SJCRH30 (cell line): ENCODE results near the gene C1orf159. TPM values are rescaled to one million over a fixed set of nuclear protein-coding genes. Genes with fewer than 3 reads are reported as not detected.

Experiments used
- DNase-seq, 2 experiments: peaks; one replicate each; pipeline ENCODE4 v3.0.0-alpha.2; 2015 to 2020
- H3K27ac ChIP-seq: fragments of 250-450 bp; sonication (Bioruptor Pico); 2 replicates; pipeline ENCODE4 v1.5.1; 2020; ENCODE audit warnings: mild to moderate bottlenecking, moderate library complexity
- H3K27me3 ChIP-seq: fragments of 250-450 bp; sonication (Bioruptor Pico); 2 replicates; pipeline ENCODE4 v1.5.1; 2020; ENCODE audit warnings: mild to moderate bottlenecking, moderate library complexity
- H3K36me3 ChIP-seq: fragments of 250-450 bp; sonication (Bioruptor Pico); 2 replicates; pipeline ENCODE4 v1.5.1; 2020; ENCODE audit warnings: mild to moderate bottlenecking, moderate library complexity
- H3K4me1 ChIP-seq: fragments of 250-450 bp; sonication (Bioruptor Pico); 2 replicates; pipeline ENCODE4 v1.5.1; 2020; ENCODE audit warnings: mild to moderate bottlenecking, moderate library complexity
- H3K4me3 ChIP-seq: fragments of 250-450 bp; sonication (Bioruptor Pico); 2 replicates; pipeline ENCODE4 v1.5.1; 2020; ENCODE audit warnings: mild to moderate bottlenecking, moderate library complexity
- H3K9me3 ChIP-seq: fragments of 250-450 bp; sonication (Bioruptor Pico); replicated peaks from 2 replicates; pipeline ENCODE4 v1.5.1; 2020; ENCODE audit warnings: mild to moderate bottlenecking, moderate library complexity
- total RNA-seq: library from RNA; depleted of rRNA; stranded (reverse); fragments of >200 nt; shearing (Covaris generic); gene quantifications from 2 replicates; pipeline ENCODE4 v1.2.3, GENCODE V29; 2014

C1orf159 gene
- total RNA-seq, 1 experiment from 2014 or later, result 20.8 TPM

- no peaks in the 10 kb centered on the region for H3K4me1 ChIP-seq
- no peaks in the 10 kb centered on the region for H3K9me3 ChIP-seq
Measured at GRCh38 chr1:1130206-1131120, 14.6 kb upstream of the C1orf159 start.

GRCh38 chr1:1129381-1129821 is 13.5 kb upstream of the C1orf159 start:
- no peak for DNase-seq
- Histone ChIP-seq H3K27ac (no peak overlapping the region), H3K4me3 (no peak overlapping the region), H3K36me3 (no peaks in the 10 kb centered on the region), H3K27me3 (peaks cover 30% of the 10 kb centered on the region), H3K9me3 (no peaks in the 10 kb centered on the region), H3K4me1 (no peaks in the 10 kb centered on the region)

More at GRCh38 chr1:1130206-1131120, 14.6 kb upstream of the C1orf159 start:
- no peak for DNase-seq
- Histone ChIP-seq H3K36me3 (no peaks in the 10 kb centered on the region), H3K4me3 (no peak overlapping the region), H3K27me3 (peaks cover 30% of the 10 kb centered on the region), H3K27ac (no peak overlapping the region)

GRCh38 chr1:1128454-1129139 is 12.7 kb upstream of the C1orf159 start:
- Histone ChIP-seq H3K4me1 (no peaks in the 10 kb centered on the region), H3K36me3 (no peaks in the 10 kb centered on the region), H3K27ac (no peak overlapping the region), H3K27me3 (peaks cover 30% of the 10 kb centered on the region), H3K4me3 (no peak overlapping the region), H3K9me3 (no peaks in the 10 kb centered on the region)
- DNase-seq, result no peak

- Histone ChIP-seq H3K4me1 (peaks cover 6% of the 10 kb centered on the region; the same call in 1 of the 2 replicates), H3K27me3 (peaks cover 27% of the 10 kb centered on the region), H3K4me3 (no peak overlapping the region), H3K27ac (no peak overlapping the region), H3K9me3 (no peaks in the 10 kb centered on the region), H3K36me3 (no peaks in the 10 kb centered on the region)
- DNase-seq, result no peak
Measured at GRCh38 chr1:1127551-1128451, 11.9 kb upstream of the C1orf159 start.

- Histone ChIP-seq H3K4me3 (no peak overlapping the region), H3K27me3 (peaks cover 18% of the 10 kb centered on the region), H3K27ac (no peak overlapping the region), H3K36me3 (no peaks in the 10 kb centered on the region), H3K4me1 (peaks cover 11% of the 10 kb centered on the region; the same call in 1 of the 2 replicates), H3K9me3 (no peaks in the 10 kb centered on the region)
- no peak for DNase-seq
Measured at GRCh38 chr1:1125945-1126344, 10.1 kb upstream of the C1orf159 start.

GRCh38 chr1:1124786-1125642 is 9.1 kb upstream of the C1orf159 start:
- DNase-seq, result peak in 1 of 2 experiments; percentile 5
- Histone ChIP-seq H3K9me3 (no peaks in the 10 kb centered on the region), H3K4me3 (no peak overlapping the region), H3K36me3 (no peaks in the 10 kb centered on the region), H3K4me1 (peaks cover 11% of the 10 kb centered on the region; the same call in 1 of the 2 replicates), H3K27me3 (peaks cover 14% of the 10 kb centered on the region; the same call in 1 of the 2 replicates), H3K27ac (no peak overlapping the region)

GRCh38 chr1:1124508-1124785 is 8.6 kb upstream of the C1orf159 start:
- peaks cover 12% of the 10 kb centered on the region for H3K27me3 ChIP-seq
- H3K27ac ChIP-seq, result no peak overlapping the region
- H3K9me3 ChIP-seq, result no peaks in the 10 kb centered on the region
- no peak for DNase-seq
- peaks cover 11% of the 10 kb centered on the region; the same call in 1 of the 2 replicates for H3K4me1 ChIP-seq
- H3K36me3 ChIP-seq, result no peaks in the 10 kb centered on the region
- H3K4me3 ChIP-seq, result no peak overlapping the region

GRCh38 chr1:1123581-1124507 is 8.0 kb upstream of the C1orf159 start:
- H3K4me1 ChIP-seq, result peaks cover 11% of the 10 kb centered on the region; the same call in 1 of the 2 replicates
- H3K27ac ChIP-seq, result no peak overlapping the region
- H3K27me3 ChIP-seq, result peaks cover 16% of the 10 kb centered on the region
- no peaks in the 10 kb centered on the region for H3K9me3 ChIP-seq
- no peak overlapping the region for H3K4me3 ChIP-seq
- no peaks in the 10 kb centered on the region for H3K36me3 ChIP-seq
- peak; percentile 43 to 50 for DNase-seq

GRCh38 chr1:1122981-1123480 is 7.1 kb upstream of the C1orf159 start:
- peaks cover 24% of the 10 kb centered on the region for H3K27me3 ChIP-seq
- no peaks in the 10 kb centered on the region for H3K36me3 ChIP-seq
- H3K27ac ChIP-seq, result no peak overlapping the region
- H3K9me3 ChIP-seq, result no peaks in the 10 kb centered on the region
- DNase-seq, result peak; percentile 68 to 74
- H3K4me1 ChIP-seq, result peaks cover 11% of the 10 kb centered on the region; the same call in 1 of the 2 replicates
- H3K4me3 ChIP-seq, result no peak overlapping the region

GRCh38 chr1:1122078-1122811 is 6.4 kb upstream of the C1orf159 start:
- Histone ChIP-seq H3K27ac (no peak overlapping the region), H3K4me3 (no peak overlapping the region), H3K4me1 (peaks cover 17% of the 10 kb centered on the region; the same call in 1 of the 2 replicates), H3K9me3 (no peaks in the 10 kb centered on the region), H3K27me3 (peaks cover 32% of the 10 kb centered on the region), H3K36me3 (no peaks in the 10 kb centered on the region)
- DNase-seq, result peak; percentile 85 to 91

- no peaks in the 10 kb centered on the region for H3K9me3 ChIP-seq
- peaks cover 33% of the 10 kb centered on the region for H3K27me3 ChIP-seq
- H3K27ac ChIP-seq, result no peak overlapping the region
- DNase-seq, result peak in 1 of 2 experiments; percentile 8
- H3K36me3 ChIP-seq, result no peaks in the 10 kb centered on the region
- H3K4me3 ChIP-seq, result no peak overlapping the region
- H3K4me1 ChIP-seq, result peaks cover 18% of the 10 kb centered on the region; the same call in 1 of the 2 replicates
Measured at GRCh38 chr1:1121611-1122077, 5.8 kb upstream of the C1orf159 start.
